Ectodermal cell (in vitro differentiated cells): ENCODE results near the gene ARHGAP23.
"Not testable (repeated sequence)": the region's sequence is repeated elsewhere in the genome, so short reads cannot be mapped to it uniquely, and the experiment has no call there.

Source experiments
- H3K27ac ChIP-seq: 2 replicates; pipeline ENCODE4 v1.7.0; 2013; ENCODE audit warnings: mild to moderate bottlenecking, low read depth, low read length; ENCODE audit not compliant: insufficient read depth, poor library complexity, severe bottlenecking
- H3K27me3 ChIP-seq: 2 replicates; pipeline ENCODE4 v1.7.0; 2013; ENCODE audit warnings: mild to moderate bottlenecking, low read length; ENCODE audit not compliant: insufficient read depth, control insufficient read depth, poor library complexity, severe bottlenecking
- H3K36me3 ChIP-seq: one replicate; pipeline ENCODE4 v1.7.0; 2013; ENCODE audit warnings: low read length; ENCODE audit not compliant: control insufficient read depth, insufficient read depth
- H3K4me1 ChIP-seq: one replicate; pipeline ENCODE4 v1.7.0; 2013; ENCODE audit warnings: low read length; ENCODE audit not compliant: control insufficient read depth, insufficient read depth
- H3K4me3 ChIP-seq: 2 replicates; pipeline ENCODE4 v1.7.0; 2013; ENCODE audit warnings: low read depth, low read length, control low read depth; ENCODE audit not compliant: insufficient read depth
- H3K9me3 ChIP-seq: 2 replicates; pipeline ENCODE4 v1.7.0; 2013; ENCODE audit warnings: mild to moderate bottlenecking, low read length, moderate library complexity; ENCODE audit not compliant: control insufficient read depth
- WGBS, 2 experiments: methylation state at CpG; one replicate each; pipeline ENCODE4 v1.1.7; 2013; ENCODE audit warnings: missing lambda C conversion rate in 2 of 2; 5-methylcytosine and 5-hydroxymethylcytosine counted together

The ARHGAP23 gene

DNA sequence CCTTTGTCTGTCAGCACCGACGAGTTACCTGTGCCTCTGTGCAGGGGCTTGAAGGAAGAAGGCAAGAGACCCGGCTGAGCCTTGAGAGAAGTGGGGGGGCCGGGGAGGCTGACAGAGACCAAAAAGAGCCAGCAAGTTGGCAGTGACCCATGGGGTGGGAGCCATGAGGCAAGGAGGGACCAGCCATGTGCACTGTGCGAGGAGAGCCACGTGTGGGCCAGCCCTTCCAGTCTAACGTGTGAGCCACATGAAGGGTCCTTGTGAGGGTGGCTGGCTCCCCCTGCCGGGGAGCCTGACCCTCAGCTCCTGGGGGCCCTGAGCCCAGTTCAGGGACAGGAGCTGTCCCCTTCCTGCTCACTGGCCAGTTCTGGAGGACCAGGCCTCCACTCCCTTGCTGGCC lies 46.4 kb downstream of the ARHGAP23 start:
- H3K4me3 ChIP-seq, H3K36me3 ChIP-seq, H3K9me3 ChIP-seq, H3K4me1 ChIP-seq, H3K27ac ChIP-seq, H3K27me3 ChIP-seq: not testable (repeated sequence)
- 72 to 77% methylated on average over 8 of the region's 8 CpGs for WGBS, 2 experiments

- no peak overlapping the region for H3K4me3 ChIP-seq
- 86 to 91% methylated on average over 6 to 7 of the region's 7 CpGs for WGBS, 2 experiments
- no peaks in the 10 kb centered on the region for H3K4me1 ChIP-seq
- H3K27ac ChIP-seq: no peak overlapping the region
- no peaks in the 10 kb centered on the region for H3K36me3 ChIP-seq
- H3K9me3 ChIP-seq: no peaks in the 10 kb centered on the region
- H3K27me3 ChIP-seq: no peaks in the 10 kb centered on the region
These were observed 48.3 kb downstream of the ARHGAP23 start for GRCh38 chr17:38476549-38476948.

DNA sequence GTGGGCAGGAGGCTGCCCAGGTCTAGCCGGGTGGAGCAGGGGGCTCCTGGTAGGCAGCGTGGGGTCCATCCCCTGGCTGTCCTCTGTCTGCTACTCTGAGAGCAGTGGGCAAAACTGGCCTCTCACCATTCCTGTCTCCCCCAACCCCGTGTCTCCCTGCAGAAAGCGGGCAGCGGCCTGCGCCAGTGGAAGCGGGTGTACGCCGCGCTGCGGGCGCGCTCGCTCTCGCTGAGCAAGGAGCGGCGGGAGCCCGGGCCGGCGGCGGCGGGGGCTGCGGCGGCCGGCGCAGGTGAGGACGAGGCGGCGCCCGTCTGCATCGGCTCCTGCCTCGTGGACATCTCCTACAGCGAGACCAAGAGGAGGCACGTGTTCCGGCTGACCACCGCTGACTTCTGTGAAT lies 49.2 kb downstream of the ARHGAP23 start:
- 98% methylated on average over 33 to 35 of the region's 36 CpGs for WGBS, 2 experiments
- not testable (repeated sequence) for H3K4me1 ChIP-seq, H3K9me3 ChIP-seq, H3K36me3 ChIP-seq, H3K4me3 ChIP-seq, H3K27me3 ChIP-seq, H3K27ac ChIP-seq

DNA sequence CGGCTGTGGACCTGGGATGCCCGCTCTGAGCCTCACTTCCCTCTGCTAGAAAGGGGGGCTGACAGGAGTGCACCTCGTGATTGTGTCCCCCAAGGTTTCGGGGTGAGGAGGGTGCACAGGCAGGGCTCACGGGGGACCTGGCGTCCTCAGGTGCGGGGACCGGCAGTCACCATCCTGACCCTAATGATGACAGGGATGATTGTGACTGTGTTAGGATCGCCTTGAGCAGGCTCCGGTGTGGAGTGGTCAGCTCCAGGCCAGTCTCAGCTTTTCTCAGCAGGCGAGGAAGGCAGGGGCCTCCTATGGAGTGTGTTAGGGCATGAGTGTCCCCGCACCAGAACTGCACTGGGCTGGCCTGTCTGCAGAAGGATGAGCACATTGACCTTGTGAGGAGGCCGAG lies 49.7 kb downstream of the ARHGAP23 start:
- 95% methylated on average over 13 of the region's 13 CpGs for WGBS, 2 experiments
- H3K36me3 ChIP-seq, H3K9me3 ChIP-seq, H3K4me1 ChIP-seq, H3K4me3 ChIP-seq, H3K27ac ChIP-seq, H3K27me3 ChIP-seq: not testable (repeated sequence)

DNA sequence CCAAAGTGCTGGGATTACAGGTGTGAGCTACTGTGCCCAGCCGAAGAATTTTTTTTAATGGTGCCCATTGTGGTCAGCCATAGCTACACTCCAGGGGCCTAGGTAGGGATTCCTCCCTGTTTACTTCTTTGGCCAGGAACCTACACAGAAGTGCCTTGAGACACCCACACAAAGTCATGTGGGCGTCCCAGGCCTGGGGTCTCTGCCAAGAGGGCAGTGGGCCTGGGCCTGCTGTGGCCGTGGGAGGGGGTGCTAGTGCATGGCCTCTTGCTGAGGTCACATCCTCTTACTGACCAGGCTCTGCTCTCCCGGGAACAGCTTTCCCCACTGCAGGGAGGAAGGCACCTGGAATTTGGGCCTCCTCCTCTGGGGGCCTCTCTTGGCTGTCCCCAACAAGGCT lies 50.4 kb downstream of the ARHGAP23 start:
- H3K4me1 ChIP-seq, H3K9me3 ChIP-seq, H3K36me3 ChIP-seq, H3K4me3 ChIP-seq, H3K27ac ChIP-seq, H3K27me3 ChIP-seq: not testable (repeated sequence)
- WGBS, 2 experiments: 94 to 96% methylated on average over 4 of the region's 4 CpGs

GRCh38 chr17:38482039-38482699 lies 53.9 kb downstream of the ARHGAP23 start:
- H3K27me3 ChIP-seq, H3K27ac ChIP-seq, H3K36me3 ChIP-seq, H3K9me3 ChIP-seq, H3K4me3 ChIP-seq, H3K4me1 ChIP-seq: not testable (repeated sequence)
- 92 to 97% methylated on average over 19 of the region's 19 CpGs for WGBS, 2 experiments

DNA sequence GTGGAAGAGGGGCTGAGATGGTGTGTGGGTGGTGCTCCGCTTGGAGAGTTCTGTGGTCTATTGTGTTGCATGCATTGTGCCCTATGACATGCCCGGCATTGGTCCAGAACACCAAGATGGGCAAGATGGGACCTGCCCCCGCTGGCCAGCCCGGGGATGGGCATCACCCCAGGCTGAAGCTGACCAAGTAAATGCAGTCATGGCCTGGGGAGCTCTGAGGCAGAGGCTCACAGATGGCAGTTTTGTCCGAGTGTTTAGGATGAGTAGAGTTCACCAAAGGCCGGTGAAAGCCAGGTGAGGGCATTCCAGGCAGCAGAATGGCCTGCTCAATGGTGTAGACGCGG lies 54.4 kb downstream of the ARHGAP23 start:
- 89 to 96% methylated on average over 8 of the region's 8 CpGs for WGBS, 2 experiments
- not testable (repeated sequence) for H3K27me3 ChIP-seq, H3K9me3 ChIP-seq, H3K27ac ChIP-seq, H3K4me1 ChIP-seq, H3K36me3 ChIP-seq, H3K4me3 ChIP-seq

DNA sequence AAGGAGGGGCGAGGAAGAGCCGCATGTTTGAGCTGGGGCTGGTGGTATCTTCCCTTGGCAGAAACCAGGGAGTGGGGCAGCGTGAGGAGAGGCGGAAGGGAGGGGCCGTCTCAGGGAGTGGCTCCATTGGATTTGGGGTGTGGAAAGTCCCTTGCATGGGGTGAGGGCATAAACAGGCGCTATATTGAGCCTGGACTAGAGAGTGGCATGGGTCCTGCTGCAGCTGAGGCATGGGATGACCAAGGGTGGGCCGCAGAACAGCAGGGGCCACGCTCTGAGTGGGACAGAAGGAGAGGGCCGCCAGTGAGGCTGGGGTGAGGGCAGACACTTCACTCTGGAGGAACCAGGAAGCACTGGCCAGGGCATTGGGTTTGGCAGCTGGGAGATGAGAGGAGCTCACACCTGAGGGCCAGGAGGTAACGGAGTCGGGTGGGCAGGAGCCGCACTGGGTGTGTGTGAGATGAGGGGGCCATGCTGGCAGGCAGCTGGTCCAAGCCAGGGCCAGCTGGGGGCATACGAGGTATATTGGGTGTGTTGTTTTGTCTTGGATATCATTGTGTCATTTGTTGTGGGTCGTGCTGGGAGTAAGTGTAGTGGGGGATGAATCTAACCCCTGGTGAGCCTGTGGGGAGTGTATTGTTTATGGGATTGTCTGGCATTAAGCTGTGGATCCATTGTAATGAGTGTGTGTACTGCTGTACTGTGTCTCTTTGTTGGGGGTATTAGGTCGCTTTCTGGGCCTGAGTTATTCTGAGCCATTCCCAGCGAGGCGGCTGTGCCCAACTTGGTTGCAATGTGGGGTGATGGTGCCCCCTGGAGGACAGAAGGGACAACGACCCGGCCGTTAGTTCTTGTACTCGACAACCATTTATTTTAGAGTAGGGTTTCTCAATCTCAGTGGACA lies 56.2 kb downstream of the ARHGAP23 start:
- H3K4me3 ChIP-seq, H3K9me3 ChIP-seq, H3K36me3 ChIP-seq, H3K27ac ChIP-seq, H3K4me1 ChIP-seq, H3K27me3 ChIP-seq: not testable (repeated sequence)
- 61 to 62% methylated on average over 21 of the region's 21 CpGs for WGBS, 2 experiments

DNA sequence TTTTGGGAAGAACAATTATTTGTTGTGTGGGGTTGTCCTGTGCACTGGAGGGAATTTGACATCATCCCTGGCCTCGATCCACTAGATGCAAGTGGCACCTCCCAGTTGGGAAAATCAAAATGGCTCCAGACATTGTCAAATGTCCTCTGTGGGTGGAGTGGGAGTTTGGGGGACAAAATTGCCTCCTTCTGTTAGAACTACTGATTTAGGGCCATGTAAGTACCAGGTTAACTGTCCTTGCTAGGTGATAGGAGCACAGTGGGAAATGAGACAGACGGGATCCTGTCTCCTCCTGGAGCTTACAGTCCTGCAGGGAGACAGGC lies 56.8 kb downstream of the ARHGAP23 start:
- Histone ChIP-seq H3K27ac (no peak overlapping the region), H3K4me3 (no peak overlapping the region), H3K27me3 (no peaks in the 10 kb centered on the region), H3K4me1 (no peaks in the 10 kb centered on the region), H3K9me3 (no peaks in the 10 kb centered on the region), H3K36me3 (no peaks in the 10 kb centered on the region)
- WGBS, 2 experiments: 51 to 59% methylated on average over 2 of the region's 2 CpGs

DNA sequence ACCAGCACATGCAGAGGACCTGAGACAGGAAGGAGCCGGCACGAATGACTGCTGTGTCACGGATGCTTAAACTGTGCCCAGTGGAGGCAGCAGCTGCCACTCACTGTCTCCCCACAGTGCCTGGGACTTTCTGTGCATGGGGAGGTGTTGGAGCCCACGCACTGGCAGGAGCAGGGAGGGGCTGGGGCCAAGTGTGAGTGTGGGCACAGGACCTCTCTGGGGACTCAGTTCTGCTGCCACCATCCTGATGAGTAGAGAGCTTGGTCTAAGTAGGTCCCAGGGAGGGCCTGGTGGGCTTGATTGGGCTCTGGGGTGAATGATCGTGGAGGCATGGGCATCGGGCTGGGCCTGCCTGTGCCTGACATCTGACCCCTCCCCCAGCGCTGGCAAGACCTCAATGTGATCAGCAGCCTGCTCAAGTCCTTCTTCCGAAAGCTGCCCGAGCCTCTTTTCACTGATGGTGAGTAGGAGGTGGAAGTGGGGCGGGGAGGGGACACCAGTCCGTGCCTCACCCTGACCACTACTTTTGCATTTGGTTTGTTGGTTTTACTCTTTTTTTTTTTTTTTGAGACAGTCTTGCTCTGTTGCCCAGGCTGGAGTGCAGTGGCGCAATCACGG lies 57.5 kb downstream of the ARHGAP23 start:
- H3K27me3 ChIP-seq, H3K4me3 ChIP-seq, H3K36me3 ChIP-seq, H3K4me1 ChIP-seq, H3K9me3 ChIP-seq, H3K27ac ChIP-seq: not testable (repeated sequence)
- 92 to 96% methylated on average over 11 of the region's 13 CpGs for WGBS, 2 experiments
